ENCODE results near the gene ASB2. TPM values are rescaled to one million over a fixed set of nuclear protein-coding genes. Genes with fewer than 3 reads are reported as not detected.

The ASB2 gene
- total and polyA plus RNA-seq, 10 donors = 6.6 to 18.0 (median 11.3) TPM

GRCh38 chr14:94001501-94002396 lies 25.4 kb upstream of the ASB2 start:
- intact Hi-C loops (cut with DNase I; ENCODE audit: low total_unique reads) = loop anchor here (2.0 kb wide), 1 partner anchor 63 kb away; no protein-coding TSS in a partner anchor
- H3K27me3 ChIP-seq (replicated peaks in 1 of 7) = peaks cover 0 to 67% (median 11%) of the 10 kb centered on the region in 7 donors
- no peaks in the 10 kb centered on the region for H3K9me3 ChIP-seq
- no peak overlapping the region for H3K27ac ChIP-seq
- peaks cover 0 to 11% (median 8%) of the 10 kb centered on the region in 6 donors for H3K4me1 ChIP-seq
- peak; percentile 89 for DNase-seq
- TF ChIP-seq POLR2AphosphoS5 (IDR thresholded peaks at IDR 0.05) (peak in 2 of 3 donors; percentile 13 to 17), CTCF (IDR thresholded peaks at IDR 0.05 in 8 of 11, conservative IDR thresholded peaks at IDR 0.05 in 3 of 11) (peak; percentile 89 to 96 (median 94)), POLR2A (IDR thresholded peaks at IDR 0.05) (no peak)
- peak overlapping the region in 1 of 8 donors; percentile 17 for H3K4me3 ChIP-seq
- WGBS, 5 donors = 36 to 47% (median 40%) methylated on average over 22 to 26 of the region's 26 CpGs
- no peaks in the 10 kb centered on the region for H3K36me3 ChIP-seq

- H3K4me1 ChIP-seq = peaks cover 0 to 11% (median 8%) of the 10 kb centered on the region in 6 donors
- H3K4me3 ChIP-seq = no peak overlapping the region
- no peak for DNase-seq
- intact Hi-C loops (cut with DNase I; ENCODE audit: low total_unique reads) = loop anchor here (2.0 kb wide), 1 partner anchor 62 kb away; no protein-coding TSS in a partner anchor
- no peaks in the 10 kb centered on the region for H3K9me3 ChIP-seq
- no peak overlapping the region for H3K27ac ChIP-seq
- TF ChIP-seq POLR2AphosphoS5 (IDR thresholded peaks at IDR 0.05) = no peak
- TF ChIP-seq CTCF (IDR thresholded peaks at IDR 0.05 in 8 of 11, conservative IDR thresholded peaks at IDR 0.05 in 3 of 11) = no peak
- no peak for TF ChIP-seq POLR2A (IDR thresholded peaks at IDR 0.05)
- WGBS, 5 donors = 67 to 78% (median 74%) methylated on average over 11 to 13 of the region's 13 CpGs
- peaks cover 0 to 74% (median 11%) of the 10 kb centered on the region in 7 donors for H3K27me3 ChIP-seq (replicated peaks in 1 of 7)
- H3K36me3 ChIP-seq = no peaks in the 10 kb centered on the region
These were observed 24.6 kb upstream of the ASB2 start for GRCh38 chr14:94001016-94001415.

- no peak overlapping the region for H3K27ac ChIP-seq
- TF ChIP-seq CTCF (IDR thresholded peaks at IDR 0.05 in 8 of 11, conservative IDR thresholded peaks at IDR 0.05 in 3 of 11) (no peak), POLR2AphosphoS5 (IDR thresholded peaks at IDR 0.05) (no peak), POLR2A (IDR thresholded peaks at IDR 0.05) (no peak)
- peaks cover 0 to 82% (median 11%) of the 10 kb centered on the region in 7 donors for H3K27me3 ChIP-seq (replicated peaks in 1 of 7)
- no peaks in the 10 kb centered on the region for H3K36me3 ChIP-seq
- no peaks in the 10 kb centered on the region for H3K9me3 ChIP-seq
- 75 to 87% (median 86%) methylated on average over 6 of the region's 6 CpGs for WGBS, 5 donors
- H3K4me3 ChIP-seq = no peak overlapping the region
- no peak for DNase-seq
- intact Hi-C loops (cut with DNase I; ENCODE audit: low total_unique reads) = loop anchor here (2.0 kb wide), 1 partner anchor 61 kb away; no protein-coding TSS in a partner anchor
- peaks cover 0 to 11% (median 8%) of the 10 kb centered on the region in 6 donors for H3K4me1 ChIP-seq
These were observed 23.9 kb upstream of the ASB2 start for GRCh38 chr14:94000267-94000666.

GRCh38 chr14:93999573-93999972 lies 23.2 kb upstream of the ASB2 start:
- WGBS, 5 donors = 70 to 81% (median 74%) methylated on average over 8 of the region's 8 CpGs
- Histone ChIP-seq H3K27me3 (replicated peaks in 1 of 7) (peaks cover 0 to 80% (median 11%) of the 10 kb centered on the region in 7 donors), H3K4me3 (no peak overlapping the region), H3K36me3 (no peaks in the 10 kb centered on the region), H3K4me1 (peaks cover 0 to 11% (median 8%) of the 10 kb centered on the region in 6 donors), H3K9me3 (no peaks in the 10 kb centered on the region), H3K27ac (no peak overlapping the region)
- TF ChIP-seq CTCF (IDR thresholded peaks at IDR 0.05 in 8 of 11, conservative IDR thresholded peaks at IDR 0.05 in 3 of 11) = no peak
- no peak for TF ChIP-seq POLR2AphosphoS5 (IDR thresholded peaks at IDR 0.05)
- intact Hi-C loops (cut with DNase I; ENCODE audit: low total_unique reads) = no loop called here
- DNase-seq = no peak
